T-cell (primary cell): ENCODE data around the gene CCL23. TPM values are rescaled to one million over a fixed set of nuclear protein-coding genes. Genes with fewer than 3 reads are reported as not detected.
"Not testable (repeated sequence)": the region's sequence is repeated elsewhere in the genome, so short reads cannot be mapped to it uniquely, and the experiment has no call there.

ENCODE experiments used
- ATAC-seq, 4 experiments: fragments of 200-7000 bp in 3 of 4; fragments of 150-1000 bp in 1 of 4; cut with Tn5 transposase; replicated peaks in 1 of 4; 1 replicate in 3 of 4; 2 replicates in 1 of 4; pipeline ENCODE4 v1.10.0; 2021; ENCODE audit warnings: moderate library complexity in 3 of 4, mild to moderate bottlenecking in 2 of 4, moderate number of reproducible peaks in 1 of 4
- CTCF ChIA-PET, 2 donors: fragments of 300-600 bp; sonication (Branson Sonifier 250); formaldehyde crosslinking; loops; one replicate each; lab custom pipeline; 2022; ENCODE audit warnings: antibody characterized with exemption in 2 of 2; lab: Charles Lee
- POLR2A ChIA-PET, 2 donors: fragments of 300-600 bp; sonication (Branson Sonifier 250); formaldehyde crosslinking; loops; one replicate each; lab custom pipeline; 2022; ENCODE audit warnings: antibody characterized with exemption in 2 of 2; lab: Charles Lee
- DNase-seq, 35 experiments: peaks; one replicate each; pipeline versions ENCODE4 v3.0.0 to v3.0.0-alpha.2; 2013 to 2023
- H3K27ac ChIP-seq: one replicate; pipeline ENCODE4 v1.5.1; 2013; ENCODE audit warnings: low read length
- H3K27me3 ChIP-seq, 2 experiments: replicated peaks in 1 of 2; 1 replicate in 1 of 2; 2 replicates in 1 of 2; pipeline versions ENCODE4 v1.6.1 to v1.7.0; 2013; ENCODE audit warnings: low read length in 1 of 2, mixed read lengths in 1 of 2; ENCODE audit not compliant: control insufficient read depth in 2 of 2, insufficient read depth in 2 of 2; ENCODE audit errors: extremely low read depth in 1 of 2
- H3K36me3 ChIP-seq, 2 donors: 1 replicate in 1 of 2; 2 replicates in 1 of 2; pipeline versions ENCODE4 v1.6.1 to v1.7.0; 2013; ENCODE audit warnings: low read length in 1 of 2; ENCODE audit not compliant: control insufficient read depth in 2 of 2, insufficient read depth in 1 of 2; ENCODE audit errors: extremely low read depth in 1 of 2
- H3K4me1 ChIP-seq, 2 experiments: 1 replicate in 1 of 2; 2 replicates in 1 of 2; pipeline versions ENCODE4 v1.6.1 to v1.7.0; 2013; ENCODE audit warnings: low read length in 2 of 2, mixed read lengths in 1 of 2; ENCODE audit not compliant: insufficient read depth in 2 of 2, control insufficient read depth in 1 of 2; ENCODE audit errors: extremely low read depth in 1 of 2
- H3K4me3 ChIP-seq, 2 donors: 1 replicate in 1 of 2; 2 replicates in 1 of 2; pipeline versions ENCODE4 v1.5.1 to v1.7.0; 2013; ENCODE audit warnings: mild to moderate bottlenecking in 2 of 2, low read length in 1 of 2, moderate library complexity in 1 of 2; ENCODE audit not compliant: control insufficient read depth in 1 of 2; ENCODE audit errors: extremely low read depth in 1 of 2
- H3K9me3 ChIP-seq: 2 replicates; pipeline ENCODE4 v1.7.0; 2013
- H3K27ac Mint-ChIP-seq, 2 donors: one replicate each; pipeline ENCODE4 v1.8.0; 2020 to 2021; ENCODE audit warnings: mild to moderate bottlenecking in 2 of 2, mixed read lengths in 2 of 2
- H3K27me3 Mint-ChIP-seq, 2 donors: one replicate each; pipeline ENCODE4 v1.8.0; 2021 to 2022; ENCODE audit warnings: mixed read lengths in 2 of 2
- H3K36me3 Mint-ChIP-seq: one replicate; pipeline ENCODE4 v1.8.0; 2021; ENCODE audit warnings: mixed read lengths
- H3K4me1 Mint-ChIP-seq, 3 donors: one replicate each; pipeline ENCODE4 v1.8.0; 2020 to 2022; ENCODE audit warnings: mixed read lengths in 3 of 3, mild to moderate bottlenecking in 1 of 3
- H3K4me3 Mint-ChIP-seq, 3 donors: one replicate each; pipeline ENCODE4 v1.8.0; 2020 to 2022; ENCODE audit warnings: mild to moderate bottlenecking in 3 of 3, mixed read lengths in 3 of 3, moderate library complexity in 3 of 3
- H3K9me3 Mint-ChIP-seq, 3 donors: one replicate each; pipeline ENCODE4 v1.8.0; 2020 to 2022; ENCODE audit warnings: mixed read lengths in 3 of 3
- WGBS: methylation state at CpG from one replicate; pipeline ENCODE4 v1.1.5; 2013; ENCODE audit warnings: missing lambda C conversion rate; ENCODE audit not compliant: insufficient coverage; 5-methylcytosine and 5-hydroxymethylcytosine counted together
- total RNA-seq, 35 experiments: library from RNA in 6 of 35; stranded (reverse) in 6 of 35; fragments of 120-200 nt in 1 of 35; gene quantifications; one replicate each; pipeline versions ENCODE4 v1.2.1 to v1.2.4 and lab custom pipeline; 2013 to 2026

Gene CCL23
- total RNA-seq, 5 donors from 2014 or later (not counting 1 experiment from before 2014, with no cell fraction given): not detected

DNA sequence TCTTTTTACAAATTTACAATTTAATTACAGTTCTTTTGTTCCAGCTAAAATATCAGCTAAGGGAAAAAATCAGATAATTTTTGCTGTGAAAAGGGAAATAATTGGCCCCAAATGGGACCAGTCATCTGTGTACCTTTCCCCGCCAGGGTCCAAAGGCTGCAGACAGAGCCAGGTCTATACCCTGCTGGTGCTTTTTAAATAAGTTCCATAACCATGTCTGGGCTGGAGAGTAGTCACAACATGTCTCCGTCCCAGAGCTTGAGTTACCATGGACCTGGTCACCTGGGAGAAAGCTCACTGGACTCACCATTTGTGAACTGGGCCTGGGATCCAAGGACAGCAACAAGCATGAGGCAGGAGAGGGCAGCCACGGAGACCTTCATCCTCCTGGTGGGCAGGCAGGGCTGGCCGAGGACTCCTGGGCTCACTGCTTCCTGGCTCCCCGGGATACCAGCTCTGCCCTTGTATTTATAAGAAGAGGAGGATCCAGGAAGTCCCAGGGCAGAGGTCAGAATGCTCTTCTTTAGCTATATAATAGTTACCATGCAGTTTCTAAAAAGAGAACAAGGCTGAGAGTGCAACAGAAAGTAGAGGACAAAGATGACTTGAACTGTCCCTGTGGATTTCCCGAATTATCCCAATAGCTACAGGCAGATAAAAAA, 16.5 kb downstream of the CCL23 start, which contains the start of gene CCL15:
TSS of gene CCL15 (minus strand) at position 444 of the 662 bp plus-strand sequence. CDS start at position 383, 61 bp downstream.
- peaks cover 0 to 6% of the 10 kb centered on the region in 2 experiments for H3K27me3 ChIP-seq
- Mint-ChIP-seq H3K27ac (no peak within 1 kb of the TSS), H3K4me1 (peaks cover 7 to 14% (median 9%) of the 10 kb centered on the region in 3 donors), H3K36me3 (no peaks in the 10 kb centered on the region), H3K9me3 (no peaks in the 10 kb centered on the region), H3K4me3 (no peak within 1 kb of the TSS), H3K27me3 (peaks cover 0 to 7% of the 10 kb centered on the region in 2 donors)
- ChIA-PET CTCF (no interaction called here), POLR2A (no interaction called here)
- ATAC-seq (no peak), DNase-seq (no peak)
- H3K4me1 ChIP-seq: peaks cover 0 to 2% of the 10 kb centered on the region in 2 experiments
- H3K4me3 ChIP-seq: no peak within 1 kb of the TSS
- no peaks in the 10 kb centered on the region for H3K9me3 ChIP-seq
- no peak within 1 kb of the TSS for H3K27ac ChIP-seq
- no peaks in the 10 kb centered on the region for H3K36me3 ChIP-seq
- WGBS: 78% methylated on average over 3 of the region's 6 CpGs

DNA sequence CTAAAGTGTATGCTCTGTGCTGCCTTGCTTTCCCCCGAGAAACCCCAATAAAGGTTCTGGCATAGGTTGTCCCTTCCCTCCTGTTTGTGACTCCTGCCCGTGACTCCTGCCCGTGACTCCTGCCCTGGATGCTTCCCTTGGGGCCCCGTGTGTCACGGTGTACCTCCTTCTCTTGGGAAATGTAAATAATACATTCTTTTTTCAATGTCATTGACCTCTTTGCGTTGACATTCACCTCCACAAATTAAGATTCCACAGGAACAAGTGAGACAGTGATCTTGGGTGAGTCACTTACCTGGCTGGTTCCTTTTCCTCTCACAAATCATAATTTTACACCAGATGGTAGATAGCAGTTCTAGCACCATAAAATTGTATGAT, 17.1 kb downstream of the CCL23 start:
- Histone ChIP-seq H3K27ac (no peak overlapping the region), H3K27me3 (peaks cover 0 to 6% of the 10 kb centered on the region in 2 experiments), H3K4me3 (no peak overlapping the region), H3K36me3 (no peaks in the 10 kb centered on the region), H3K9me3 (no peaks in the 10 kb centered on the region), H3K4me1 (peaks cover 0 to 2% of the 10 kb centered on the region in 2 experiments)
- 89% methylated on average over 1 of the region's 6 CpGs for WGBS
- Mint-ChIP-seq H3K27ac (no peak overlapping the region), H3K9me3 (no peaks in the 10 kb centered on the region), H3K4me1 (peaks cover 7 to 14% (median 9%) of the 10 kb centered on the region in 3 donors), H3K36me3 (no peaks in the 10 kb centered on the region), H3K27me3 (peaks cover 0 to 7% of the 10 kb centered on the region in 2 donors), H3K4me3 (no peak overlapping the region)
- POLR2A ChIA-PET: no interaction called here
- no peak for DNase-seq
- CTCF ChIA-PET: no interaction called here
- no peak for ATAC-seq

DNA sequence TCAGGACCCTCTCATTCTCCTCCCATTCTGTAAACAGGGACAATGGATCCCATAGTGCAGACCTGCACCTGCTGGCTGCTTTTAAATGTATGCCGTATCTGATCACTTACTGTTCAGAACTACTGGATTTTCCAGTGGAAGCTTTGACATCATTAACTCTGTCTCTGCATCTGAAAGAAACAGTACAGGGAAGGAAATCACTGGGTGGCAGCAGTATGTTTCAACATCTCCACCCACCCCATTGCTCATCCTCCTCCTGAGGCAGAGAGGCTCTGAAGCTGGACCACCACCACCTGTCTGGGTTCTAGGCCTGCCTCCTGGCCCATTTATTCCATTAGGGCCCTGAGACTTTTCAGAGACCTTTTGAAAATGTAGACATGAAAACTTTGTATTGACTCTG, 19.0 kb downstream of the CCL23 start:
- H3K27me3 ChIP-seq: peaks cover 0 to 6% of the 10 kb centered on the region in 2 experiments
- H3K27ac Mint-ChIP-seq: no peak overlapping the region
- peaks cover under 1 to 7% of the 10 kb centered on the region in 2 donors for H3K27me3 Mint-ChIP-seq
- POLR2A ChIA-PET: no interaction called here
- no peak overlapping the region for H3K27ac ChIP-seq
- H3K36me3 ChIP-seq: no peaks in the 10 kb centered on the region
- DNase-seq: no peak
- WGBS: 80% methylated on average over 1 of the region's 1 CpG
- H3K4me3 ChIP-seq: no peak overlapping the region
- CTCF ChIA-PET: no interaction called here
- H3K36me3 Mint-ChIP-seq: no peaks in the 10 kb centered on the region
- peaks cover 0 to 4% (median 0%) of the 10 kb centered on the region in 3 donors for H3K4me1 Mint-ChIP-seq
- H3K9me3 Mint-ChIP-seq: no peaks in the 10 kb centered on the region
- no peak overlapping the region for H3K4me3 Mint-ChIP-seq
- ATAC-seq: no peak
- H3K4me1 ChIP-seq: no peaks in the 10 kb centered on the region
- H3K9me3 ChIP-seq: no peaks in the 10 kb centered on the region

DNA sequence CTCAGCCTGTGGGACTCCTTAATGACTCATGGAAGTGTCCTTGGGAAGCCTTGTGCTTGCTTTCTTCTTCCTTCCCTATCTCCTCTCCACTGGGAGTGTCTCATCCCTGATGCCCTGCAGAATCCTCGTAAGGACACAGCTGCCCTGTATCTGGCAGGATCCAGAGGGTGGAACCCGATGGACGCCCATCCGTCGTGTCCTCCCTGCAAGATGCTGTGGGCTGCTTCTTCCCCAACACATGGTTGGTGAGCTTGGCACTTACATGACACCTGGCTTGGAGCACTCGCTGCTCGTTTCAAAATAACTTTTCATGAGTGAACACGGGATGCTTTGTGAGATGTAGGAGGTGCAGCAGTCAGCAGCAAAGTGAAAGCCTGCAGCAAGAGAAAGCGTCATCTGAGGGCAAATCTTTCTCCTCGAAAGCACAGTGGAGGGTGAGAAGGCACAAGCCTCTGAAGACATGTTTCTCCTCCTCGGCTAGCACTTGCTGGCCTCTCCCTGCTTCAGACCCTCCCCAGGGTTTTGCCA, 19.7 kb downstream of the CCL23 start:
- Mint-ChIP-seq H3K4me3 (no peak overlapping the region), H3K9me3 (no peaks in the 10 kb centered on the region), H3K27me3 (peaks cover 4 to 8% of the 10 kb centered on the region in 2 donors), H3K27ac (no peak overlapping the region), H3K4me1 (peaks cover 0 to 4% (median 0%) of the 10 kb centered on the region in 3 donors), H3K36me3 (no peaks in the 10 kb centered on the region)
- no peak for ATAC-seq
- WGBS: 78% methylated on average over 11 of the region's 11 CpGs
- Histone ChIP-seq H3K4me3 (no peak overlapping the region), H3K4me1 (no peaks in the 10 kb centered on the region), H3K36me3 (no peaks in the 10 kb centered on the region), H3K27ac (no peak overlapping the region), H3K9me3 (no peaks in the 10 kb centered on the region), H3K27me3 (peaks cover 0 to 6% of the 10 kb centered on the region in 2 experiments)
- ChIA-PET CTCF (no interaction called here), POLR2A (no interaction called here)
- DNase-seq: no peak

DNA sequence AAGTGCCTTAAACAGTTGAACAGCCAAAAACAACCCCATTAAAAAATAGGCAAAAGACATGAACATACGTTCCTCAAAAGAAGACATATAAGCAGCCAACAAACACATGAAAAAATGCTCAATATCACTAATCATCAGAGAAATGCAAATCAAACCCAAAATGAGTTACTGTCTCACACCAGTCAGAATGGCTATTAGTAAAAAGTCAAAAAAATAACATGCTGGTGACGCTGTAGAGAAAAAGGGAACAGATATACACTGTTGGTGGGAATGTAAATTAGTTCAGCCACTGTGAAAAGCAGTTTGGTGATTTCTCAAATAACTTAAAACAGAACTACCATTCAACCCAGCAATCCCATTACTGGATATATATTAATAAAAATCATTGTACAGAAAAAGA, 22.4 kb downstream of the CCL23 start:
- not testable (repeated sequence) for H3K4me3 ChIP-seq

DNA sequence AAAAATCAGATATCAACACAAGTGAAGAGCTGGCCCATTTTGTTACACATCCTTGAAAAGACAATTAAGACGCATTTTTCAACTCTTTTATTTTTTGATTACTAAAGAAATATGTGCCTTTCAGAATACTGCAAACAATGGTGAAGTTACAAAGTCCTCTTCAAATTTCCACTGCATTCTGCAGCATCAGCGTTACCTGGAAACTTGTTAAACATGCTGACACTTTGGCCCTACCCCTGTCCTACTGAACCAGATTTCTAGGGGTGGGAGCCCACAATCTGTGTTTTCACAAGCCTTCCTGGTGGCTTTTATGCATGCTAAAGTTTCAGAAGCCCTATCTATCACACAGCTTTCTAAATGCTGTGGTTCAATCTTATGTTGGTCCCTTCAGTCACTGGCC, 26.7 kb downstream of the CCL23 start:
- Histone ChIP-seq H3K4me3 (no peak overlapping the region), H3K27me3 (peaks cover 0 to 6% of the 10 kb centered on the region in 2 experiments), H3K36me3 (no peaks in the 10 kb centered on the region), H3K4me1 (no peaks in the 10 kb centered on the region), H3K27ac (no peak overlapping the region), H3K9me3 (no peaks in the 10 kb centered on the region)
- ChIA-PET CTCF (no interaction called here), POLR2A (no interaction called here)
- no peak overlapping the region for H3K27ac Mint-ChIP-seq
- DNase-seq (no peak), ATAC-seq (no peak)
- H3K9me3 Mint-ChIP-seq: peaks cover 0 to 6% (median 5%) of the 10 kb centered on the region in 3 donors
- H3K36me3 Mint-ChIP-seq: peaks cover 3% of the 10 kb centered on the region
- peaks cover 12 to 16% of the 10 kb centered on the region in 2 donors for H3K27me3 Mint-ChIP-seq
- no peak overlapping the region for H3K4me3 Mint-ChIP-seq
- no peaks in the 10 kb centered on the region for H3K4me1 Mint-ChIP-seq
- 75% methylated on average over 1 of the region's 2 CpGs for WGBS

More for the DNA sequence above, 22.4 kb downstream of the CCL23 start:
- H3K4me3 Mint-ChIP-seq, ATAC-seq, H3K9me3 Mint-ChIP-seq, H3K36me3 ChIP-seq, POLR2A ChIA-PET, H3K27ac ChIP-seq, H3K4me1 ChIP-seq, H3K27ac Mint-ChIP-seq, H3K4me1 Mint-ChIP-seq, H3K9me3 ChIP-seq, DNase-seq, H3K36me3 Mint-ChIP-seq: not testable (repeated sequence)
- CTCF ChIA-PET: interaction anchor here in 1 of 2 donors (0.7 kb wide), 1 partner anchor 153 kb away, joined by 3 read pairs; no protein-coding TSS in a partner anchor
- no CpG with 5 or more reads among the region's 2 CpGs for WGBS
- H3K27me3 Mint-ChIP-seq: peaks cover 13 to 19% of the 10 kb centered on the region in 2 donors
- peaks cover 0 to 12% of the 10 kb centered on the region in 2 experiments for H3K27me3 ChIP-seq
